K562 (cell line): ENCODE results near the gene FOS. TPM values are rescaled to one million over a fixed set of nuclear protein-coding genes. Genes with fewer than 3 reads are reported as not detected.

Experiments
- CBX3 ChIP-seq, 2 experiments: IDR thresholded peaks; 1 replicate in 1 of 2; 2 replicates in 1 of 2; pipeline ENCODE4 v1.6.1; 2012; ENCODE audit warnings: inconsistent platforms in 2 of 2, low read length in 2 of 2, borderline replicate concordance in 1 of 2, control low read depth in 1 of 2
- CUX1 ChIP-seq: fragments of 200-800 bp; sonication (Bioruptor generic); IDR thresholded peaks from 2 replicates; pipeline ENCODE4 v1.6.1; 2016; ENCODE audit warnings: missing genetic modification characterization, missing compliant biosample characterization
- HDGF ChIP-seq: fragments of 450-650 bp; IDR thresholded peaks from 2 replicates; pipeline ENCODE4 v1.6.1; 2016
- HNRNPH1 ChIP-seq: fragments of 200-400 bp; formaldehyde crosslinking; optimal IDR thresholded peaks from 2 replicates; pipeline ENCODE3; 2017; ENCODE audit warnings: low read depth, mild to moderate bottlenecking, low read length, moderate library complexity
- LEF1 ChIP-seq: fragments of 450-650 bp; IDR thresholded peaks from 2 replicates; pipeline ENCODE4 v1.6.1; 2016; ENCODE audit warnings: mild to moderate bottlenecking
- MCM2 ChIP-seq: fragments of 450-650 bp; IDR thresholded peaks from 2 replicates; pipeline ENCODE4 v1.6.1; 2017; ENCODE audit warnings: low read depth, mild to moderate bottlenecking
- MEF2A ChIP-seq: IDR thresholded peaks from 2 replicates; pipeline ENCODE4 v1.6.1; 2011; ENCODE audit warnings: low read depth, mild to moderate bottlenecking, low read length, moderate library complexity; ENCODE audit not compliant: control insufficient read depth
- MIER1 ChIP-seq: fragments of 450-650 bp; IDR thresholded peaks from 2 replicates; pipeline ENCODE4 v1.6.1; 2016; ENCODE audit warnings: antibody characterized with exemption, mild to moderate bottlenecking, low read depth
- MYBL2 ChIP-seq, 2 experiments: fragments of 450-650 bp in 1 of 2; sonication (generic) in 1 of 2; formaldehyde crosslinking in 1 of 2; IDR thresholded peaks; 2 replicates each; pipeline versions ENCODE4 v1.6.1 to v1.8.1; 2017 to 2022; ENCODE audit warnings: borderline replicate concordance in 1 of 2, inconsistent platforms in 1 of 2, low read depth in 1 of 2, mild to moderate bottlenecking in 1 of 2, missing genetic modification reagents in 1 of 2, moderate library complexity in 1 of 2
- NCOA2 ChIP-seq, 2 experiments: fragments of 450-650 bp; IDR thresholded peaks; 2 replicates each; pipeline ENCODE4 v1.6.1; 2018; ENCODE audit warnings: mild to moderate bottlenecking in 2 of 2, moderate library complexity in 1 of 2; ENCODE audit not compliant: partially characterized antibody in 2 of 2
- NCOA4 ChIP-seq: fragments of 450-650 bp; IDR thresholded peaks from 2 replicates; pipeline ENCODE4 v1.6.1; 2018; ENCODE audit warnings: mild to moderate bottlenecking; ENCODE audit not compliant: partially characterized antibody
- NONO ChIP-seq, 2 experiments: fragments of 200-400 bp in 1 of 2; fragments of 450-650 bp in 1 of 2; formaldehyde crosslinking in 1 of 2; IDR thresholded peaks; 2 replicates each; pipeline ENCODE4 v1.6.1; 2017; ENCODE audit warnings: low read depth in 2 of 2, mild to moderate bottlenecking in 2 of 2, moderate library complexity in 2 of 2, low read length in 1 of 2
- NUFIP1 ChIP-seq: fragments of 450-650 bp; IDR thresholded peaks from 2 replicates; pipeline ENCODE4 v1.6.1; 2018; ENCODE audit not compliant: partially characterized antibody
- PHF21A ChIP-seq: fragments of 450-650 bp; IDR thresholded peaks from 2 replicates; pipeline ENCODE4 v1.6.1; 2017; ENCODE audit warnings: low read depth, borderline replicate concordance
- PML ChIP-seq: IDR thresholded peaks from 2 replicates; pipeline ENCODE4 v1.6.1; 2012; ENCODE audit warnings: low read length, inconsistent platforms
- STAT5A ChIP-seq: IDR thresholded peaks from 2 replicates; pipeline ENCODE4 v1.6.1; 2012; ENCODE audit warnings: low read length, inconsistent platforms, borderline replicate concordance
- WHSC1 ChIP-seq: IDR thresholded peaks from one replicate; pipeline ENCODE4 v1.6.1; 2012; ENCODE audit warnings: low read length, control low read depth, inconsistent platforms
- XRCC4 ChIP-seq: IDR thresholded peaks from one replicate; pipeline ENCODE4 v1.6.1; 2011; ENCODE audit not compliant: insufficient read depth, insufficient read length; ENCODE audit errors: extremely low read depth
- ZBED1 ChIP-seq: IDR thresholded peaks from 2 replicates; pipeline ENCODE4 v1.6.1; 2014
- ZFP30 ChIP-seq: fragments of 250-450 bp; sonication (Bioruptor Pico); IDR thresholded peaks from 2 replicates; pipeline ENCODE4 v1.8.0; 2022; ENCODE audit warnings: moderate library complexity, mild to moderate bottlenecking, inconsistent platforms, borderline replicate concordance
- ZNF121 ChIP-seq: sonication (generic); formaldehyde crosslinking; conservative IDR thresholded peaks from 2 replicates; pipeline ENCODE4 v1.8.0; 2022; ENCODE audit warnings: missing genetic modification reagents
- ZNF436 ChIP-seq: fragments of 250-450, 450-650 bp; sonication (Bioruptor Pico); formaldehyde crosslinking; IDR thresholded peaks from 2 replicates; pipeline ENCODE4 v1.7.0; 2020; ENCODE audit warnings: mild to moderate bottlenecking
- ZNF589 ChIP-seq: fragments of 200-800 bp; sonication (Bioruptor generic); IDR thresholded peaks from 2 replicates; pipeline ENCODE4 v1.6.1; 2016; ENCODE audit warnings: low read depth, missing genetic modification characterization, missing compliant biosample characterization
- polyA plus RNA-seq, 8 experiments: library from polyadenylated mRNA; depleted of rRNA in 4 of 8; stranded (reverse) in 5 of 8; unstranded in 3 of 8; fragments of >200 nt; fragmentation: Nextera tagmentation in 2 of 8; fragmentation: Illumina TruSeq in 1 of 8; extraction: Ambion mirVana in 2 of 8; extraction: Trizol in 1 of 8; gene quantifications; 2 replicates each; pipeline versions ENCODE4 v1.2.1 to v1.2.3, GENCODE V29; 2011 to 2014; ENCODE audit warnings: inconsistent platforms in 1 of 8, missing spikeins in 1 of 8
- total RNA-seq, 7 experiments: library from RNA; depleted of rRNA in 6 of 7; stranded (reverse); fragments of >200 nt in 6 of 7; fragmentation: Illumina TruSeq in 2 of 7; extraction: Trizol in 2 of 7; gene quantifications; 2 replicates each; pipeline versions ENCODE4 v1.2.1 to v1.2.3, GENCODE V29; 2011 to 2021; ENCODE audit warnings: low replicate concordance in 1 of 7

FOS gene
- total and polyA plus RNA-seq, 9 of the 15 experiments (the other 6 are each of a cell fraction or from before 2014, with no cell fraction given), result 0.54 to 13.8 (median 8.9) TPM

GRCh38 chr14:75293920-75294648, 15.5 kb downstream of the FOS start (continued):
- TF ChIP-seq CUX1 (CRISPR knock-in tag), result no peak
- no peak for TF ChIP-seq ZNF121
- TF ChIP-seq ZNF589, result no peak
- TF ChIP-seq PHF21A, result no peak
- no peak for TF ChIP-seq ZBED1
- TF ChIP-seq LEF1, result no peak
- no peak for TF ChIP-seq WHSC1
- no peak for TF ChIP-seq MIER1
- no peak for TF ChIP-seq STAT5A
- no peak for TF ChIP-seq ZNF436
- no peak for TF ChIP-seq CBX3 (IDR thresholded peaks at IDR 0.05; ENCODE audit: borderline replicate concordance in 1 of 2, low read length in 2 of 2)
- no peak for TF ChIP-seq HDGF
- TF ChIP-seq NCOA2 (IDR thresholded peaks at IDR 0.05; ENCODE audit: partially characterized antibody in 2 of 2), result no peak
- TF ChIP-seq MEF2A, result no peak
- TF ChIP-seq NONO (IDR thresholded peaks at IDR 0.05; ENCODE audit: low read depth in 2 of 2, low read length in 1 of 2), result no peak
- TF ChIP-seq ZFP30 (CRISPR knock-in tag), result no peak
- no peak for TF ChIP-seq HNRNPH1
- TF ChIP-seq NUFIP1, result no peak
- no peak for TF ChIP-seq NCOA4
- no peak for TF ChIP-seq XRCC4
- TF ChIP-seq MYBL2 (IDR thresholded peaks at IDR 0.05; ENCODE audit: low read depth), result no peak
- no peak for TF ChIP-seq MYBL2 (CRISPR knock-in tag; IDR thresholded peaks at IDR 0.05; ENCODE audit: borderline replicate concordance)
- no peak for TF ChIP-seq PML
- TF ChIP-seq MCM2, result no peak
